HFFc6 (cell line): ENCODE data around the gene LGALS4. TPM values are rescaled to one million over a fixed set of nuclear protein-coding genes. Genes with fewer than 3 reads are reported as not detected.
"Not testable (repeated sequence)": the region's sequence is repeated elsewhere in the genome, so short reads cannot be mapped to it uniquely, and the experiment has no call there.

Source experiments
- DNase-seq: peaks from one replicate; pipeline ENCODE4 v3.0.0-alpha.2; 2018
- H3K27ac Mint-ChIP-seq: 2 replicates; pipeline ENCODE4 v1.8.0; 2020; ENCODE audit warnings: mild to moderate bottlenecking, mixed read lengths
- H3K27me3 Mint-ChIP-seq: 2 replicates; pipeline ENCODE4 v1.8.0; 2021; ENCODE audit warnings: mild to moderate bottlenecking, moderate library complexity, mixed read lengths; ENCODE audit not compliant: insufficient read depth
- H3K36me3 Mint-ChIP-seq: 2 replicates; pipeline ENCODE4 v1.8.0; 2021; ENCODE audit warnings: low read depth, mixed read lengths
- H3K4me1 Mint-ChIP-seq: 2 replicates; pipeline ENCODE4 v1.8.0; 2020; ENCODE audit warnings: low read depth, mixed read lengths
- H3K4me3 Mint-ChIP-seq: 2 replicates; pipeline ENCODE4 v1.8.0; 2020; ENCODE audit warnings: mild to moderate bottlenecking, moderate library complexity, mixed read lengths
- H3K9me3 Mint-ChIP-seq: 2 replicates; pipeline ENCODE4 v1.8.0; 2020; ENCODE audit warnings: mild to moderate bottlenecking, mixed read lengths
- CTCF ChIP-seq: fragments of 200-600 bp; sonication (generic); IDR thresholded peaks from 2 replicates; pipeline ENCODE4 v1.5.0; 2021; ENCODE audit warnings: antibody characterized with exemption, mild to moderate bottlenecking
- total RNA-seq, 6 experiments: library from RNA; stranded (reverse); fragmentation: NEBNext Ultra II Directional; extraction: Animal tissue kit (Norgen Biotek cat#: 25700); gene quantifications; 2 replicates in 1 of 6; 3 replicates in 5 of 6; pipeline ENCODE4 v1.2.3, GENCODE V29; 2021

LGALS4 gene
- total RNA-seq, 6 experiments from 2014 or later = 0.43 TPM; not detected in 5

GRCh38 chr19:38817081-38817480 is 4.3 kb upstream of the LGALS4 start:
- Mint-ChIP-seq H3K27me3 (peaks cover 1% of the 10 kb centered on the region), H3K9me3 (no peaks in the 10 kb centered on the region), H3K36me3 (peaks cover 4% of the 10 kb centered on the region), H3K4me3 (no peak overlapping the region), H3K4me1 (no peaks in the 10 kb centered on the region), H3K27ac (no peak overlapping the region)
- no peak for DNase-seq
- TF ChIP-seq CTCF = no peak

DNA sequence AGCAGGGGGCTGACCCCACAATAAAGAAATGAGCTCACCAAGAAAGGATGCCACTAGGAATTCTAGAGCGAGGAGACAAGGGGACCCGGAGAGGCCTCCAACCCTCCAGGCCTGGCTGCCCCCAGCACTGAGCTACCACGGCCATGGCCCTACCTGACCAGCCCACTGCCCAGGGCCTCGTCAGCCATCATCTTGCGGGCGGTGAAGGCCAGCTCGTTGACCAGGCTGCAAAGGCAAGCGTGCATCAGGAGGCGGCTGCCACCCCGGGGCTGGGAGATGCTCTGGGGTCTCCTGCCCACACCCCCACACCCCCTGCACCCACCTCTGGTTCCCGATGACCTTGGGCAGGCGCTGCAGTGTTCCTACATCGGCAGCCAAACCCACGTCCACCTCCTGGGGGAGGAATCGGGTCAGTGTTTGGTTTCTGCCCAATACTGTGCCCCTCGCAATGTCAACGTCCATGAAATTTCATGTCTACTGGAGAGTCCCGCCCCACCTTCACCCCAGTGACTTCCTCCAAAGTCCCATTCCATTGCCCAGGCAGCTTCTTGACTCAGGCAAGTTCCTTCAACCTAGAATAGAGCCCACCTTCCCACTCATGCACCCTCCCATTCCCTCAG is 3.5 kb upstream of the LGALS4 start:
- Mint-ChIP-seq H3K4me3 (no peak overlapping the region), H3K27ac (no peak overlapping the region), H3K9me3 (no peaks in the 10 kb centered on the region), H3K36me3 (peaks cover 4% of the 10 kb centered on the region; the same call in 1 of the 2 replicates), H3K27me3 (peaks cover 1% of the 10 kb centered on the region), H3K4me1 (no peaks in the 10 kb centered on the region)
- TF ChIP-seq CTCF = no peak
- no peak for DNase-seq

DNA sequence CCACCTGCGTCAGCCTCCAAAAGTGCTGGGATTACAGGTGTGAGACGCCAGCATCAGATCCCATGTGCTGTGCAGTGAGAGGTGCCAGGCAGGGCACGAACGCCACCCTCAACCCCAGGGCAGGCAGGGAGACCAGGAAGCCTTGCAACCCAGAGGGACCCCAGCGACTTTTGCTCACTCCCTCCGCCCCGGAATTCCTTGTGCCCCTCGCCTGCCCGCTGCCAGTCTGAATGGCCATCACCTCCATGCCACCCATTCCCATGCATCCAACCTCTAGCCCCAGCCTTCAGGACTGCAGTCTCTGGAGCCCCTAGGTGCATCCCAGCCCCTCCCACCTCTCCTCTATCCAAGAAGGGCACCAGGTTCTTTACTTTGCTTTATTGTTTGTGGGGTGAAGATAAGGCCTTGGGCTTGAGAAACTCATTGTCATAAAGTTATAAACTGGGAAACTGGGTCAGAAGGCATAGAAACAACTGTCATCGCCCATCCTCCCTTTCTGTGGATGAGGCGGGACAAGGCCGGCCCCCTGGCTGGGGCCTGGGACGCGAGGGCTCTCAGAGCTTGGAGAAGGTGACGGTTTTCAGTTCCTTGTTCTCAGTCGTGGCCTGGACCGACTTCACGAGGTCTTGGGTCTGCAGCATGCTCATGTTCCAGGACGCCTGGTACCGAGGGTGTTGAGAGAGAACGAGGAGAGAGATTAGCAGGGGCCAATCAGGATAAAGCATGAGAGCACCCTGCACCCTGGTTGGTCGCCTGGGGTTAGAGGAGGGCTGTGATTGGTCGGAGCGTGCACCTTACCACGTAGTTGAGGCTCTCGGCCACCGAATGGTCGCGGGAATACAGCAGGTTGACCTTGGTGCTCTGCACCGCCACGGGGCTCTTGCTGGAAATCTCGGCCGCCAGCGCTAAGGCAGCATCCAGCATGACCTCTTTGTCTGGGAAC is 2.6 kb upstream of the LGALS4 start:
- Mint-ChIP-seq H3K27me3 (peaks cover 1% of the 10 kb centered on the region), H3K4me1 (no peaks in the 10 kb centered on the region), H3K27ac (no peak overlapping the region), H3K36me3 (no peaks in the 10 kb centered on the region), H3K9me3 (no peaks in the 10 kb centered on the region), H3K4me3 (no peak overlapping the region)
- no peak for DNase-seq
- TF ChIP-seq CTCF = no peak

GRCh38 chr19:38813932-38814331 is 1.2 kb upstream of the LGALS4 start:
- not testable (repeated sequence) for H3K36me3 Mint-ChIP-seq, DNase-seq, H3K4me1 Mint-ChIP-seq, H3K4me3 Mint-ChIP-seq, H3K27me3 Mint-ChIP-seq, H3K9me3 Mint-ChIP-seq, H3K27ac Mint-ChIP-seq

- Mint-ChIP-seq H3K27ac (no peak overlapping the region), H3K4me1 (no peaks in the 10 kb centered on the region), H3K9me3 (no peaks in the 10 kb centered on the region), H3K27me3 (peaks cover 1% of the 10 kb centered on the region), H3K4me3 (no peak overlapping the region), H3K36me3 (no peaks in the 10 kb centered on the region)
- DNase-seq = no peak
- TF ChIP-seq CTCF = no peak
Observed at GRCh38 chr19:38813323-38813722, 578 bp upstream of the LGALS4 start.
